ENCODE measurements around the gene CACNA1G. TPM values are rescaled to one million over a fixed set of nuclear protein-coding genes. Genes with fewer than 3 reads are reported as not detected.

Gene CACNA1G
- total RNA-seq, 1 experiment from 2014 or later, result 6.7 TPM

DNA sequence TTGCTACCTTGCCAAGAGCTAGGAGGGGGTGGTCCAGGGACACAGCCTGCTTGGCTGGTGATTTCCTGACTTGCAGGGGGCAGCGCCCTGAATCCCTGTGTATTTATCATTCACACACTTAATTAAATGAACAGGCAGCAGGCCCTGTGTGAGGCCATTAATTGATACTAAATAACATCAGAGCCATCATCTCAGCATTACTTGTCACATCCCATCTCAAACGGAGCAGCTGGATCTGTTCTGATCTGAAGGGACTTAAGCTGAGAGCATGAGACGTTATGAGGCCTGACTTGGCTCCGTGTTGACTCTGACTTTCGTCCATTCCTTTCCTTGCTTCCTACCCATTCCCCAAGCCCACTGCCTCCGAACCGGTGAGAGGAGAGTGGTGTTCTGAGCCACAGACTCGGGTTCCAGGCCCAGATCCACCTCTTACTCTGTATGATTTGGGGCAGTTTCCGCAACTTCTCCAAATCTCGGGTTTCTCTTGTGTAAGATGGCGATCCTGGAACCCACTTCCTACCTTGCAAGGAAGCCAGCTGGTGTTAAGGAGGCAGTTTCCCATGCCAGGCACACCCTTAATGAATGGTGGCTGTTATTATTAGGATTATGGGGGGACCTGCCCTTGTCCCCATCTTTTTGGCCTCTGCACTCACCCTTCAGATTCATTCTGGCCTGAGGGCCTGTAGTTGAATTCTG, 33.8 kb downstream of the CACNA1G start (continued):
- TF ChIP-seq AFF4 (CRISPR knock-in tag; IDR thresholded peaks at IDR 0.05; ENCODE audit: borderline replicate concordance) (no peak), CBFB (CRISPR knock-in tag; IDR thresholded peaks at IDR 0.05; ENCODE audit: low read depth) (no peak), ZNF317 (CRISPR knock-in tag; IDR thresholded peaks at IDR 0.05; ENCODE audit: borderline replicate concordance, low read depth) (no peak), ZNF138 (CRISPR knock-in tag; conservative IDR thresholded peaks at IDR 0.05) (no peak), NR2C2 (CRISPR knock-in tag; IDR thresholded peaks at IDR 0.05) (no peak)
- TF ChIP-seq, protein P1, sequence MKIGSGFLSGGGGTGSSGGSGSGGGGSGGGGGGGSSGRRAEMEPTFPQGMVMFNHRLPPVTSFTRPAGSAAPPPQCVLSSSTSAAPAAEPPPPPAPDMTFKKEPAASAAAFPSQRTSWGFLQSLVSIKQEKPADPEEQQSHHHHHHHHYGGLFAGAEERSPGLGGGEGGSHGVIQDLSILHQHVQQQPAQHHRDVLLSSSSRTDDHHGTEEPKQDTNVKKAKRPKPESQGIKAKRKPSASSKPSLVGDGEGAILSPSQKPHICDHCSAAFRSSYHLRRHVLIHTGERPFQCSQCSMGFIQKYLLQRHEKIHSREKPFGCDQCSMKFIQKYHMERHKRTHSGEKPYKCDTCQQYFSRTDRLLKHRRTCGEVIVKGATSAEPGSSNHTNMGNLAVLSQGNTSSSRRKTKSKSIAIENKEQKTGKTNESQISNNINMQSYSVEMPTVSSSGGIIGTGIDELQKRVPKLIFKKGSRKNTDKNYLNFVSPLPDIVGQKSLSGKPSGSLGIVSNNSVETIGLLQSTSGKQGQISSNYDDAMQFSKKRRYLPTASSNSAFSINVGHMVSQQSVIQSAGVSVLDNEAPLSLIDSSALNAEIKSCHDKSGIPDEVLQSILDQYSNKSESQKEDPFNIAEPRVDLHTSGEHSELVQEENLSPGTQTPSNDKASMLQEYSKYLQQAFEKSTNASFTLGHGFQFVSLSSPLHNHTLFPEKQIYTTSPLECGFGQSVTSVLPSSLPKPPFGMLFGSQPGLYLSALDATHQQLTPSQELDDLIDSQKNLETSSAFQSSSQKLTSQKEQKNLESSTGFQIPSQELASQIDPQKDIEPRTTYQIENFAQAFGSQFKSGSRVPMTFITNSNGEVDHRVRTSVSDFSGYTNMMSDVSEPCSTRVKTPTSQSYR (CRISPR knock-in tag; IDR thresholded peaks at IDR 0.05), result no peak

DNA sequence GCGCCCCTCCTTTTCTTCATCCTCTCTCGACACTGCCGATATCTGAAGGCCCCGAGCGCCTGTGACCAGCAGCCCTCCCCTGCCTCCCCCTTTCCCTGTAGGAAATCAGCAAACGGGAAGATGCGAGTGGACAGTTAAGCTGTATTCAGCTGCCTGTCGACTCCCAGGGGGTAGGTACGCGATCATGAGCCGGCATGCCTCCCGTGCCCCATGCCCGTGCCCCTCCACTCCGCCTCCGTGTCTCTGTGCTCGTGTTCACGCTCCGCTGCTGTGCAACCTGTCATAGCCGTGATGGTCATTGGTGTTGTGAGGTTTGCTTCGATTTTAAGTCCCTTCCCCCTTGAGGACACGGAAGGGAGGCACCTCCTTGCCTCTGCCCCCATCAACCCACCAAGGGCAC, 34.4 kb downstream of the CACNA1G start:
- POLR2A ChIA-PET, result no interaction called here
- Mint-ChIP-seq H3K9me3 (no peaks in the 10 kb centered on the region), H3K4me1 (peaks cover 9% of the 10 kb centered on the region), H3K27me3 (ENCODE audit: low read depth) (no peaks in the 10 kb centered on the region), H3K27ac (no peak overlapping the region), H3K4me3 (no peak overlapping the region), H3K36me3 (no peaks in the 10 kb centered on the region)
- no peak for TF ChIP-seq GTF2I (CRISPR knock-in tag; conservative IDR thresholded peaks at IDR 0.05)
- ATAC-seq, result no peak
- CTCF ChIA-PET, result no interaction called here
- DNase-seq (ENCODE audit: low spot score), result no peak

- ChIA-PET CTCF (interaction anchor here (0.6 to 2.2 kb wide), 10 partner anchors 9 to 46 kb away, joined by 3 to 8 read pairs (median 3); no protein-coding TSS in a partner anchor), POLR2A (no interaction called here)
- H3K4me3 Mint-ChIP-seq, result no peak overlapping the region
- H3K4me1 Mint-ChIP-seq, result peaks cover 9% of the 10 kb centered on the region
- DNase-seq (ENCODE audit: low spot score), result peak; percentile 79
- no peak overlapping the region for H3K27ac Mint-ChIP-seq
- H3K9me3 Mint-ChIP-seq, result no peaks in the 10 kb centered on the region
- H3K36me3 Mint-ChIP-seq, result no peaks in the 10 kb centered on the region
- H3K27me3 Mint-ChIP-seq (ENCODE audit: low read depth), result no peaks in the 10 kb centered on the region
- ATAC-seq, result peak; percentile 91
- no peak for TF ChIP-seq ZNF671 (CRISPR knock-in tag; IDR thresholded peaks at IDR 0.05)
- no peak for TF ChIP-seq ZMAT4 (CRISPR knock-in tag; IDR thresholded peaks at IDR 0.05)
- TF ChIP-seq, protein P2, sequence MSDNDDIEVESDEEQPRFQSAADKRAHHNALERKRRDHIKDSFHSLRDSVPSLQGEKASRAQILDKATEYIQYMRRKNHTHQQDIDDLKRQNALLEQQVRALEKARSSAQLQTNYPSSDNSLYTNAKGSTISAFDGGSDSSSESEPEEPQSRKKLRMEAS (CRISPR knock-in tag; IDR thresholded peaks at IDR 0.05), result peak; percentile 37; the same call in 1 of the 2 replicates
- TF ChIP-seq ESRRA (CRISPR knock-in tag; IDR thresholded peaks at IDR 0.05; ENCODE audit: borderline replicate concordance), result no peak
- TF ChIP-seq TEAD1 (CRISPR knock-in tag; IDR thresholded peaks at IDR 0.05), result 0 out of 2 replicates have a peak, but pooled peaks have one; percentile 42
- TF ChIP-seq, protein P3, sequence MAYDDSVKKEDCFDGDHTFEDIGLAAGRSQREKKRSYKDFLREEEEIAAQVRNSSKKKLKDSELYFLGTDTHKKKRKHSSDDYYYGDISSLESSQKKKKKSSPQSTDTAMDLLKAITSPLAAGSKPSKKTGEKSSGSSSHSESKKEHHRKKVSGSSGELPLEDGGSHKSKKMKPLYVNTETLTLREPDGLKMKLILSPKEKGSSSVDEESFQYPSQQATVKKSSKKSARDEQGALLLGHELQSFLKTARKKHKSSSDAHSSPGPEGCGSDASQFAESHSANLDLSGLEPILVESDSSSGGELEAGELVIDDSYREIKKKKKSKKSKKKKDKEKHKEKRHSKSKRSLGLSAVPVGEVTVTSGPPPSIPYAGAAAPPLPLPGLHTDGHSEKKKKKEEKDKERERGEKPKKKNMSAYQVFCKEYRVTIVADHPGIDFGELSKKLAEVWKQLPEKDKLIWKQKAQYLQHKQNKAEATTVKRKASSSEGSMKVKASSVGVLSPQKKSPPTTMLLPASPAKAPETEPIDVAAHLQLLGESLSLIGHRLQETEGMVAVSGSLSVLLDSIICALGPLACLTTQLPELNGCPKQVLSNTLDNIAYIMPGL (CRISPR knock-in tag; IDR thresholded peaks at IDR 0.05), result peak; percentile 42; the same call in 1 of the 2 replicates
- TF ChIP-seq, protein P4, sequence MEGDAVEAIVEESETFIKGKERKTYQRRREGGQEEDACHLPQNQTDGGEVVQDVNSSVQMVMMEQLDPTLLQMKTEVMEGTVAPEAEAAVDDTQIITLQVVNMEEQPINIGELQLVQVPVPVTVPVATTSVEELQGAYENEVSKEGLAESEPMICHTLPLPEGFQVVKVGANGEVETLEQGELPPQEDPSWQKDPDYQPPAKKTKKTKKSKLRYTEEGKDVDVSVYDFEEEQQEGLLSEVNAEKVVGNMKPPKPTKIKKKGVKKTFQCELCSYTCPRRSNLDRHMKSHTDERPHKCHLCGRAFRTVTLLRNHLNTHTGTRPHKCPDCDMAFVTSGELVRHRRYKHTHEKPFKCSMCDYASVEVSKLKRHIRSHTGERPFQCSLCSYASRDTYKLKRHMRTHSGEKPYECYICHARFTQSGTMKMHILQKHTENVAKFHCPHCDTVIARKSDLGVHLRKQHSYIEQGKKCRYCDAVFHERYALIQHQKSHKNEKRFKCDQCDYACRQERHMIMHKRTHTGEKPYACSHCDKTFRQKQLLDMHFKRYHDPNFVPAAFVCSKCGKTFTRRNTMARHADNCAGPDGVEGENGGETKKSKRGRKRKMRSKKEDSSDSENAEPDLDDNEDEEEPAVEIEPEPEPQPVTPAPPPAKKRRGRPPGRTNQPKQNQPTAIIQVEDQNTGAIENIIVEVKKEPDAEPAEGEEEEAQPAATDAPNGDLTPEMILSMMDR (IDR thresholded peaks at IDR 0.05), result peak; percentile 71
These were observed 35.9 kb downstream of the CACNA1G start for GRCh38 chr17:50596191-50597037.
